Measurements from ENCODE around the gene MYZAP. TPM values are rescaled to one million over a fixed set of nuclear protein-coding genes. Genes with fewer than 3 reads are reported as not detected.

Gene MYZAP
- total RNA-seq, 1 donor = under 0.01 TPM

- Histone ChIP-seq H3K4me3 (ENCODE audit: insufficient read depth, low read length) (no peak overlapping the region), H2AFZ (ENCODE audit: low read length) (no peak overlapping the region), H3K4me1 (ENCODE audit: insufficient read depth, low read length) (no peaks in the 10 kb centered on the region), H4K20me1 (ENCODE audit: insufficient read depth, low read length) (no peaks in the 10 kb centered on the region), H3K36me3 (ENCODE audit: insufficient read depth, low read length) (no peaks in the 10 kb centered on the region), H3K27ac (ENCODE audit: low read depth, low read length) (no peak overlapping the region), H3K27me3 (ENCODE audit: insufficient read depth, low read length) (peaks cover 33% of the 10 kb centered on the region), H3K79me2 (ENCODE audit: insufficient read depth, low read length) (no peaks in the 10 kb centered on the region), H3K9me3 (ENCODE audit: low read depth, low read length) (no peaks in the 10 kb centered on the region), H3K4me2 (ENCODE audit: insufficient read depth, low read length) (no peak overlapping the region)
- DNase-seq (ENCODE audit: insufficient read length, low spot score, missing footprints) = no peak
- TF ChIP-seq CTCF (IDR thresholded peaks at IDR 0.05; ENCODE audit: extremely low read depth, low read depth, low read length) = no peak
Measured at GRCh38 chr15:57656434-57656833, 64.7 kb downstream of the MYZAP start.

- Histone ChIP-seq H3K27ac (ENCODE audit: low read depth, low read length) (no peak overlapping the region), H3K9me3 (ENCODE audit: low read depth, low read length) (no peaks in the 10 kb centered on the region), H2AFZ (ENCODE audit: low read length) (no peak overlapping the region), H3K4me1 (ENCODE audit: insufficient read depth, low read length) (no peaks in the 10 kb centered on the region), H3K4me2 (ENCODE audit: insufficient read depth, low read length) (no peak overlapping the region), H3K27me3 (ENCODE audit: insufficient read depth, low read length) (peaks cover 43% of the 10 kb centered on the region), H4K20me1 (ENCODE audit: insufficient read depth, low read length) (no peaks in the 10 kb centered on the region), H3K79me2 (ENCODE audit: insufficient read depth, low read length) (no peaks in the 10 kb centered on the region), H3K36me3 (ENCODE audit: insufficient read depth, low read length) (no peaks in the 10 kb centered on the region), H3K4me3 (ENCODE audit: insufficient read depth, low read length) (no peak overlapping the region)
- TF ChIP-seq CTCF (IDR thresholded peaks at IDR 0.05; ENCODE audit: extremely low read depth, low read depth, low read length) = no peak
- no peak for DNase-seq (ENCODE audit: insufficient read length, low spot score, missing footprints)
Measured at GRCh38 chr15:57657619-57658018, 65.9 kb downstream of the MYZAP start.

GRCh38 chr15:57662091-57662744, 70.5 kb downstream of the MYZAP start:
- no peak overlapping the region for H3K27ac ChIP-seq (ENCODE audit: low read depth, low read length)
- no peak overlapping the region for H2AFZ ChIP-seq (ENCODE audit: low read length)
- peaks cover 2% of the 10 kb centered on the region for H3K4me1 ChIP-seq (ENCODE audit: insufficient read depth, low read length)
- no peak for TF ChIP-seq CTCF (IDR thresholded peaks at IDR 0.05; ENCODE audit: extremely low read depth, low read depth, low read length)
- H3K9me3 ChIP-seq (ENCODE audit: low read depth, low read length) = no peaks in the 10 kb centered on the region
- no peak for DNase-seq (ENCODE audit: insufficient read length, low spot score, missing footprints)
- no peaks in the 10 kb centered on the region for H3K36me3 ChIP-seq (ENCODE audit: insufficient read depth, low read length)
- no peaks in the 10 kb centered on the region for H3K79me2 ChIP-seq (ENCODE audit: insufficient read depth, low read length)
- H4K20me1 ChIP-seq (ENCODE audit: insufficient read depth, low read length) = no peaks in the 10 kb centered on the region
- H3K4me2 ChIP-seq (ENCODE audit: insufficient read depth, low read length) = no peak overlapping the region
- H3K27me3 ChIP-seq (ENCODE audit: insufficient read depth, low read length) = peaks cover 34% of the 10 kb centered on the region
- no peak overlapping the region for H3K4me3 ChIP-seq (ENCODE audit: insufficient read depth, low read length)

- H3K9me3 ChIP-seq (ENCODE audit: low read depth, low read length) = no peaks in the 10 kb centered on the region
- H3K4me3 ChIP-seq (ENCODE audit: insufficient read depth, low read length) = no peak overlapping the region
- H3K4me2 ChIP-seq (ENCODE audit: insufficient read depth, low read length) = no peak overlapping the region
- H3K27me3 ChIP-seq (ENCODE audit: insufficient read depth, low read length) = peaks cover 32% of the 10 kb centered on the region
- H3K36me3 ChIP-seq (ENCODE audit: insufficient read depth, low read length) = no peaks in the 10 kb centered on the region
- no peak for DNase-seq (ENCODE audit: insufficient read length, low spot score, missing footprints)
- no peak overlapping the region for H3K27ac ChIP-seq (ENCODE audit: low read depth, low read length)
- peaks cover 7% of the 10 kb centered on the region for H3K4me1 ChIP-seq (ENCODE audit: insufficient read depth, low read length)
- H4K20me1 ChIP-seq (ENCODE audit: insufficient read depth, low read length) = no peaks in the 10 kb centered on the region
- no peak overlapping the region for H2AFZ ChIP-seq (ENCODE audit: low read length)
- no peak for TF ChIP-seq CTCF (IDR thresholded peaks at IDR 0.05; ENCODE audit: extremely low read depth, low read depth, low read length)
- no peaks in the 10 kb centered on the region for H3K79me2 ChIP-seq (ENCODE audit: insufficient read depth, low read length)
Measured at GRCh38 chr15:57662802-57663201, 71.1 kb downstream of the MYZAP start.

Measured in osteoblast (primary cell).